ENCODE results near the gene RYR3.
"Not testable (repeated sequence)": the region's sequence is repeated elsewhere in the genome, so short reads cannot be mapped to it uniquely, and the experiment has no call there.

Gene RYR3

DNA sequence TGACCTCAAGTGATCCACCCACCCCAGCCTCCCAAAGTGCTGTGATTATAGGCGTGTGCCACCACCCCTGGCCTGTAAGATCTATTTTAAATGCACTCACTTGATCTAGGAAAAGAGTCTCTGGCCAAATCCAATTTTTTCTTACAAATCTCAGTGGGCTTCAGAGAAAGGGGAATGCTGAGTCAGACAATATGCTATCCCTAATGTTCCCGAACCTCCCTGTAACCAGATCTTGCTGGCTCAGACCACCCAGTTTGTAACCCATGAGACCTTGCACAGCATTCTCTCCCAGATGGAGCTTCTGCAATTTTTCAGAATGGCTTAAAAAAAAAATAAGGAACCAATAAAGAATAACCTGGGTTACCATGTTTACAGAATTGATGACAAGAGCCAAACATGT is 205.8 kb downstream of the RYR3 start:
- DNase-seq (ENCODE audit: low spot score) = no peak

DNA sequence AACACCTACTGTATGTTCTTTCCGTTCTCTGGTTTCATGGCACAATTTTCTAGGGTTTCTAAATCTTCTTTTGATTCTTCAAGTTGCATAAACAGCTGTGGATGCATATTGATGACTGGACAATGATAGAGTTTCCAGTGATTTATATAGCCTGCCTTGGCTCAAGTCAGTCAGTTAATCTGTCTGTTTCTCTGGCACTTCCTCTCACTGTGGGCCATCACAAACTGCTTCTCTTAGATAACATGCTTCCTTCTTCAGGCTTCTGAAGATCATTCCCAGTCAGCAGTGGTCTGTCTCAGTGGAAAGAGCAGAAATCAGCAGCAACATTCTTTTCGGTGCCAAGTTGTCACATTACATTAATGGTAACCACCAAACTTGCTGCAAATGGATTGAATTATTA is 207.2 kb downstream of the RYR3 start:
- no peak for DNase-seq (ENCODE audit: low spot score)

DNA sequence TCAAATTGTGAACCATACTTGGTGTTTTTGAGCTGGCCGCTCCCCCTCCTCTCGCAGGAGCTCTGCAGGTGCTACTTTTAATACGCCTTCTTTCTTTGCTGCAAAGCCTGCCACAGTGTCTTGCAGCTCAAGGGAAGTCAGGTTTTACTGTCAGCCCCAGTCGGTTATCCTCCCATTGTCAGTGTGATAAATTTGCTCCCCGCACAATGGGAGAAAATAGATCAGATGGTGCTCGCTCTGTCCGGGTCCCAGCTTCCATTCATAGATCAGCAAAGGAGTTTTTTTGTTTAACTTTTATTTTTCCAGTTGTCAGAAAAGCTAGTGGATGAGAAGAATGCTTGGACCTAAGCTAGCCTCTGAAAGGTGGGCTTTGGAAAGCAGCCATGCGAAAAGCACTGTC is 207.7 kb downstream of the RYR3 start:
- no peak for DNase-seq (ENCODE audit: low spot score)

DNA sequence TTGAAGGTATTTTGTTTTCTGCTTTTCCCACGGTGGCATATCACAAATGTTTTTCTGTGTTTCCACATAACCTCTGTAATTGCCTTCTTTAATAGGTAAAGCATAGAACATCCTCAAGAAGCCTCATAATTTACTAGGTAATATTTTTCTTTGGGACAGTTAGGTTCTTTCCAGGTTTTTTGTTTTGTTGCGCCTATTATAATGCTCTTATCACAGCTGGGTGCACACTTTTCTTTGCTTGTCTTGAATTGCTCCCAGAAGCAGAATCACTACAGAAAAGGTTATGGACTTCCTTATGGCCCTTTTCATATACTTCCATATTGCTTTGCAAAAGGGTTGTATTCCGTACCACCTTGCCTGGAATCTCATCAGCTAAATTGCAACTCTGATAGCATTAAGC is 213.5 kb downstream of the RYR3 start:
- no peak for DNase-seq (ENCODE audit: low spot score)

DNA sequence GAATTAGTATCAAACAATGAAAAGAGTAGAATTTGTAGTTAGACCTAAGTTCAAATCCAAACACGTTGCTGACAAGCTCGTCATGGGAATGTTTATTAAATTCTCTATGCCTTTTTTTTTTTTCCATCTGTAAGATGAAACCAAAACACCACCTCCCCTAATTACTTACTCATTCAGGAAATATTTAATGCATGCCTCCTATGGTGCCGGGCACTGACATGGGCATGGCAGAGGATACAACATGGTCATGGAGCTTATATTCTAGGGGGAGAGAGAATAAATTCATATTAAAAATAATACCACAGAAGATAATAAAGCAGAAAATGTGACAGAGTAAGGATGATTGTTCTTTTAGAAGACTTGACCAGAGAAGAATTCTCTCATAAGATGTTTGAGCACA is 215.8 kb downstream of the RYR3 start:
- DNase-seq (ENCODE audit: low spot score) = no peak

DNA sequence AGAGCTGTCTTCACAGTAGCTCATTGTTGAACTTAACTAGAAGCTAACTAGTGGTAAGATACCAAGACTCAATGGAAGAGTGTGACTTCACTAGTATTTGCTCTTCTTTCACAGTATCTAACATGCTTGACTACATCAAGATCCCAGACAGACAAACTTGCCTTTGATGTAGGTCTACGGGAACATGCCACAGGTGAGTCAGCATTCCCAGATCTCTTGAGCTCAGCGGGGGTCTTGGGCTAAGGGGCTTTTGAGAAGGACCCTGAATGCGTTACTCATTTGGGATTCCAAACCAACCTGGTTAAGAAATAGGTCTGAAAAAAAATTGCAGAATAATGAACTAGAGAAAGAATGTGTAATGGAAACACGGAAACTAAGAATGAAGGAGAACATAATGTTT is 222.4 kb downstream of the RYR3 start:
- DNase-seq (ENCODE audit: low spot score) = no peak

DNA sequence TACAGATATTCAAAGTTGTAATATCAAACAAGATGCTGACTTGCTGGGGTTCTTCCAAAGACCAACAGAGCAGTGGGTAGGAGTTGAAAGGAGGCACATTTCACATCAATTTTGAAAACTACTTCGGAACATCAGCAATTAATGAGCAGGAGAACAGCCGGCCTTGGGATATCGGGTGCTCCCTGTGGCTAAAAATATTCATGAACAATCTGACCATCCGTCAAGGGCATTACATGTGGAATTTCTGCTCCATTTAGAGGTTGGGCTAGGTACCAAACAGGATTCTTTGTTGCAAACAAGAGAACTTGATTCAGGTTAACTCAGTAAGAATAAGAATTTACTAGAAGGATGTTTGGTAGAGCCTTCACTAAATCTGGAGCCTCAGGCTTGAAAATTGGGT is 223.9 kb downstream of the RYR3 start:
- no peak for DNase-seq (ENCODE audit: low spot score)

DNA sequence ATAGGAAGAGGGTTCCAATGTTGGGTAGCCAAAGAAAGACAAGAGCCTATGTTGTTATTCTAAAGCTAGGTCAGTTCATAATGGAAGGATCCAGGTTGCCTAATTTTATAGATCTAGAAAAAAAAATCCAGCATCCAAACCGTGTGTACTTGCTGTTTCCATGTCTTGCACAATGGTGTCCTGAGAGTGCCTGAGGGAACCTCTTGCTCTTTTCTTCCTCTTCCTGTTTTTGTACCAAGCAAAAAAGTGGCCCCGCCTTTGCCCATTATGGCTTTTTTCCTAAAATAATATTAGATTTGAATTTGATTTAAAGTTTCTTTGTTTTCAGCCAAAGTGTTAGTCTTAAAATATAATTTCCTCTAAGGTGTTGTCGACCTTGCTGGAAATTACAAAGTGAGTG is 224.4 kb downstream of the RYR3 start:
- no peak for DNase-seq (ENCODE audit: low spot score)

DNA sequence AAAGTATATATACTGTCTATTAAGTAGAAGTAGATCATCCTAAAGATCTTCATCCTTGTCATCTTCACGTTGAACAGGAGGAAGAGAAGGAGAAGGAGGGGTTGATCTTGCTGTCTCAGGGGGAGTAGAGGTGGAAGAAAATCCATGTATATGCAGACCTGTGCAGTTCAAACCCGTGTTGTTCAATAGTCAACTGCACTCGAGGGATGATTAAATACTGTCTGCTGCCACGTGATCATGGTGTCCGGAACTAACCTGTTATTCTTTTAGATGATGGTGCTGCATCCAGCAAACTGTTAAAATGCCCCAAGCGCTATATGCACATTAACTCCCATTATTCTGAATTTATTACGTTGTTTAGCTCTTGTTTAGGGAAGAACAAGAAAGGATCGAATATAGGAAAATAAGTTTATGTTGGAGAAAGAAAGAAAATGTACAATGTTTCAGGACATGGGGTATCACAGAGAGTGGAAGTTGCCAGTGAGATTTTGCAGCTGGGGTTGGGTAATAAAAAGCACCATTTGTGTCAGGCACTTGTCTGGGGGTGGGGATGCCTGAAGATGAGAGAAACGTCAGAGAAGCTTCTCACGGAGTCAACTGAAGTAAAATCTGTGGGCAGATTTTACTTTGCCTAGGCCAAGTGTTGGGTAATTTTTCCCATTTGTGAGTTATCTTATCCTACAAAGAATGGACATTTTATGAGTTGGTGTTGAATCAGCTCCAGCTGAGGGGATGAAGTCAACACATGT is 229.2 kb downstream of the RYR3 start:
- no peak for DNase-seq (ENCODE audit: low spot score)

DNA sequence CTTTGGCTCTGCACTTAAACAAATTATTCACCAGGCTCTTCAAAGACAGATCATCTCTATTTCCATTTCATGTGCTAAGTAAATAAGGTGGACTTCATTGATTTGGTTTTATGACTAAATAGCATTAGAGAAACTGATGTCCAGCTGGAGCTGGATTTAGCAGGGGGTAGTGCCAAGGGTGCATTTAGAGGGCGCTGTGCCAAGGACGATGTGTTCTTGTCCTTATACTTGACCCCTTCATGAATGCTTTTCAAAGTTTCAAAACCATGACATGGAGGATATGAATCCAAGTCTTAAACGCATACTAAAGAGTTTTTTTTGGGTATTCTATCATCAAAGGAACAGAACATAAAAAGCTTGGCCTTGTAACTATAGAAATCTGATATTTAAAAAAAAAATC is 233.2 kb downstream of the RYR3 start:
- no peak for DNase-seq (ENCODE audit: low spot score)

DNA sequence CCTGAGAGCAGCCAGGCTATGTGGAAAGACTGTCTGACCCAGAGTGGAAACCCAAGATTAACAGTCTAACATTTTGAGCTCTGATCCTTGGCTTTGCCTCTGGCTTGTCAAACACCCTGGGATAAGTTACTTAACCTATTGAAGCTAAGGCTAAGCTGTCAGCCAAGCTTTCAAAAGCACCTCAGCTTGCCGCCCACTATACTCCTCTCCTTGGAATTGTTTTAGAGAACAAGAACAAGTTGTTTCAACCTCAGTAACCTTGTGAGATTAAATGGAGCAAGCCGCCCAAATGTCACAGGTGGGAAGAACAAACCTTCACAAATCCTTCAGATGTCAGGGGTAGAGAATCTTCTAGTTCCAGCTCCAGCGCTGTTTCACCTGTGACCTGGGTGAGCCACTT is 235.1 kb downstream of the RYR3 start:
- no peak for DNase-seq (ENCODE audit: low spot score)

DNA sequence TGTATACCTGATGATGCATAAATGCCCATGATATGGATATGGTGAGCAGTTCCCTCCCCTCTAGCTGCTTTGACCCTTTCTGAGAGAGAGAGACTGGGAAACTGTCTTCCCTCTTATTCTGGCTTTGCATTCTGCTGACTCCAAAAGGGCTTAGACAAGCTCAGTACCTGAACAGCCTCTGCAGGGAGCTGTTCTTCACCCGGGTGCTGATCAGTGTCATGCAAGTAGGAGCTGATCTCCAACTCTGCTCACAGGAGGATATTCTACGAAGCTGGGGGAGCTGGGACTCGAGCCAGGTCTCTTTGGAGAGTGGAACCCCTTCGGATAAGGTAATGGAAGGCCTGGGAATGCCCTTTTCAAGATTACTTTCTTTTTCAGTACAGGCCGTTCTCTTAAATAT is 237.1 kb downstream of the RYR3 start:
- no peak for DNase-seq (ENCODE audit: low spot score)

DNA sequence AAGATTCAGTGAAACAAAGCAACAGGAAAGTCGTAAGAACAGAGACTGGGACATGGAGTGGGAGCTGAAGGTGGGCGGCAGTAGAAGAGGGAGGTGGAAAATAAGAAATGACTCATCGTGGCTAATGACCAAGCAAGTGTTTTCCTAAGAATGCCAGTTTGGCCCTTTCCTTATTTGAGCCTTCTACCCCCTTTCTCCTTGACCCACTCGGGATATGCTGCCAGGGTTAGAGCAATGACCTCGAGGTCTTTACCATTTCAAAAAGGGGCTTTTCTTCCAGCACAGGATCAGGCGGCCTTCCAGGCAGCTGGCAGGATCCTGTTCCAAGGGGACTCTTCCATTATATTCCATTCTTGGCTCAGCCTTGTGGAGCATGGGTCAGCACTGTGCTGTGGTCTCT is 241.1 kb downstream of the RYR3 start:
- DNase-seq (ENCODE audit: low spot score) = peak; percentile 36

DNA sequence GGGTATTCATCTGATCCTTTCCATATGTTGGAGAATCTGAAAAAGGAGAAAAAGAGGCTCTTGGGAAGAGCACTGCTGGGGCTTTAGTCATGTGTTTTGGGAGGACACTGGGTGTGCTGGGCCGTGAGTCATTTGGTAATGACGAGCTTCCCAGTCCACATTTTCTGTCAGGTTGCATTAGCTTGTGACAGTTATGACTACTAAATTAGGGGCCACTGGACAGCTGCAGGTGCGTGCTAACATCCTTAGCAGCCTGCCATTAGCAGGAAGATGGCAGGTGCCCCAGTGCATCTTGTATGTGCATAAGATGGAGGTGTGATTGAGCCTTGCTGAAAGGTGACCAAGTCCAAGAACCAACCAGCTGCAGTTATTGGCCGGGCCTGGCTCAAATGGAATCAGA is 242.4 kb downstream of the RYR3 start:
- no peak for DNase-seq (ENCODE audit: low spot score)

DNA sequence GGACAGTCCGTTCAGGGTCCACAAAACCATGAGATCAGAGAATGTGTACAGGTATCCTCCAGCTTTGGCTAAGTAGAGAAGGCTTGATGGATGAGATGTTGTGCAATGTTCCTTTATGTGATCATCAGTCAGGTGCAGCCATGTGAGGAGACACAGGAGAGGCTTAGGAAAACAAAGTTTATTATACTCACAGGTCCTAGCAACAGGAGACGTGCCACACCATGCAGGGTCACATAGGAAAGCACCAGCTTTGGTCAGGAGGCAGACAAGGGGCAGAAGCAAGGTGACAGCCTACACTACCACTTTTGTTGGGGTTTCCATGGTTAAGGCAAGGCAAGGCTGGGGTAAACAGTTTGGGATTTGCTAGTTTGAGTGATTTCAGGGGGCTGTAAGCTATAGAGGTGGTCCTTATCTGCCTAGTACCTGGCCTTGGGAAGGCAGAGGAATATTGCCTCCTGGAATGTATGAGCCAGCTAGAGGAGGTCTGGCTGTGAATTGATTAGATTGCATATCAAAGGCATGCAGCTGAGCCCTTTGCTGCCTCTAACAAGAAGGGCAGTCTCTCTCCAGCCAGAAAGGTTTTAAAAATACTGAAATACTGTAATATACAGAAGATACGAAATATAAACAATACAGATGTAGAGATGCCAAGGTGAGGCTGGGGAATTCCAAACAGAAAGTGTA is 248.6 kb downstream of the RYR3 start:
- no peak for DNase-seq (ENCODE audit: low spot score)

DNA sequence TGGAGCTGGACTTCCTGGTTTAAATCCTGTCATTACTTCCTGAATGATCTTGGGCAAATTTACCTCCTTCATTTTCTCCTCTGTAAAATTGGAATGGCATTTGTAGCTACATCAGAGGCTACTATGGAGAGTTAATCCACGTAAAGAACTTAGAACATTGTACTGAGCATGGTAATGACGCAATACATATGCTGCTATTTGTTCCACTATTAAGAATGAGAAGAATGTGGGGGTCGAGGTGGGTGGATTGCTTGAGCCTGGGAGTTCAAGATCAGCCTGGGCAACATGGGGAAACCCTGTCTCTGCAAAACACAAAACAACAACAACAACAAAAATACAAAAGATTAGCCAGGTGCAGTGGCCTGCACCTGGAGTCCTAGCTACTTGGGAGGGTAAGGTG is 250.6 kb downstream of the RYR3 start:
- no peak for DNase-seq (ENCODE audit: low spot score)

DNA sequence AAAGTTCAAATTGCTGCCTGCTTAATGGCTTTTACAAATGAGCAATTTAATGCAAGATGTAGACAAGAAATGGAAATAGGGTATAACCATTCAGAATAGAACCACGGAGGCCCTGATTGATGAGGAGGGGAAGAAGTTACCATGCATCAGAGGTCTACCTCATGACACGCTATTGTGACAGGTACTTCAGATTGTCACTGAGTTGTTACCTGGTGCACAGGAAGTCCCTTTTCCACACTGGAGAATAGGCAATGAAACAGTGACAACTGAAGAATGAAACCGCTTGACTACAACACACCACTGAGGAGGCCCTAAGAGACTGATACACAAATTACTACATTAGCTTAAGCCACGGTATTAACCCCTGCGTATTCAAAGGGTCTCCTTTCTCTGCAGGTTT is 251.2 kb downstream of the RYR3 start:
- DNase-seq (ENCODE audit: low spot score) = no peak

DNA sequence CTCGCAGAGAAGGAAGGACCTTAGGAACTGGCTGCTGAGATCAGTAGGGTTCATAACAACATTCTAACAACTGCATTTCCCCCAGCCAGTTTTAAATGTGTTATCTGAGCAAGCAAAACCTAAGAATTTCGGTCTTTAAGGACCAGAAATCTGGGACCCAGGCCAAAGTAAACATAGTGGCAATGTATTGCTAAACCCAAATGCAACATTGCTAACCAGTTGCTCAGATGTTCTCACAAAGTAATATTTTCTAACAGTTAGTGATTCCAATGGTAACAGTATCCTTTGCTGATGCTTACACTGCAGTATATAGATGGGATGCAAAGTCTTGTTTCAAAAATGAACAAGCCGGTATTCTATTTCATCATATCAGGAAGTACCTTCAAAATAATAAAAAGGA is 254.3 kb downstream of the RYR3 start:
- DNase-seq (ENCODE audit: low spot score) = no peak

DNA sequence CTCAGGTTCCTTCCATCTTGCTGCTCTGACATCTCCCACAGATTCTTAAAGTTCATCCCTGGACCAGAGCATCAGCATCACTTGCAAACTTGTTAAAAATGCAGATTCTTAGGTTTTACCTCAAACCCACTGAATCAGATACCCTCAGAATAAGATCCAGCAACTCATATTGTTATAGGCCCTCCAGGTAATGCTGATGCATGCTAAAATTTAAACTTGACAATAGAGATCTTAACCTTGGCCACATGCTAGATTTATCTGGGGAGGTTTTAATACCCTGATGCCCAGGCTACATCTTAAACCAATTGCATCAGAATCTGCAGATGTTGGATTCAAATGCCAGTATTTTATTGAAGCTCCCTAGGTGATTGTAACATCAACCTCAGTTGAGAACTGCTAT is 256.9 kb downstream of the RYR3 start:
- DNase-seq (ENCODE audit: low spot score) = no peak

DNA sequence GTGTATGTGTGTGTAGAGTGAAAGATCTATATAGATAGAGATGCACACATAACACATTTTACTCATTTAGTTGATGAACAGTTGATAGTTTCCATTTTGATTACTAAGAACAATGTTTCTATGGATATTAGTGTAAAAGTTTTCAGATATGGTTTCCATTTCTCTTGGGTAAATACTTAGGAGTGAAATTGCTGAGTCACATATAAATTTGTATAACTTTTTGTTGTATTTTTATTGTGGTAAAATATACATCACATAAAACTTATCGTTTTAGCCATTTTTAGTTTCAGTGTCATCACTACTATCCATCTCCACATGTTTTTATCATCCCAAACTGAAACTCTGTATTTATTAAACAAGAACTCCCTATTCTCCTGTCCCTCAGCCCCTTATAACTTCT is 258.3 kb downstream of the RYR3 start:
- DNase-seq (ENCODE audit: low spot score) = no peak

DNA sequence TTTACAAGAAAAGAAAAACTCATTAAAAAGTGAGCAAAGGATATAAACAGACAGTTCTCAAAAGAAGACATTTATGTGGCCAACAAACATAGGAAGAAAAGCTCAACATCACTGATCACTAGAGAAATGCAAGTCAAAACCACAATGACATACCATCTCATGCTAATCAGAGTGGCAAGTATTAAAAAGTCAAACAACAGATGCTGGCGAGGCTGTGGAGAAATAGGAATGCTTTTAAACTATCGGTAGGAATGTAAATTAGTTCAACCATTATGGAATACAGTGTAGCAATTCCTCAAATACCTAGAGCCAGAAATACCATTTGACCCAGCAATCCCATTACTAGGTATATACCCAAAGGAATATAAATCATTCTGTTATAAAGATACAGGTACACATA is 267.1 kb downstream of the RYR3 start:
- not testable (repeated sequence) for DNase-seq (ENCODE audit: low spot score)

DNA sequence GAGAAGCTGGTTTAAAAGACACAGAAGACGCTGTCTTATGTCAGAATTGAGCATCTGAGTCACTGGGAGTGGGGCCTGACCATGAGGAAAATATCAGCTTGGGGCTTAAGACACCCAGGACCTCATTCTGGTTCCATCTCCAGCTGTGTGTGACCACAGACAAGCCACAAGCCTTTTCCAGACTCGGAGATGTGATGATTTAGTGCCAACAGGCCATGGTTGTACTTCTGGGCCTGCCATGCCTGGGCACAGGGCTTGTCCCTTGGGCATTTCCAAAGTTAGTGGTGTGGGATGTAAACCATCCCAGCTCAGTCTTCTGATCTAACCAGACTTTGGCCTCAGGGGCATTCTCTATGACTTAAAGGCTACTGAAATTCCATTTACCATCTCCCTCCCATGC is 269.8 kb downstream of the RYR3 start:
- DNase-seq (ENCODE audit: low spot score) = no peak

DNA sequence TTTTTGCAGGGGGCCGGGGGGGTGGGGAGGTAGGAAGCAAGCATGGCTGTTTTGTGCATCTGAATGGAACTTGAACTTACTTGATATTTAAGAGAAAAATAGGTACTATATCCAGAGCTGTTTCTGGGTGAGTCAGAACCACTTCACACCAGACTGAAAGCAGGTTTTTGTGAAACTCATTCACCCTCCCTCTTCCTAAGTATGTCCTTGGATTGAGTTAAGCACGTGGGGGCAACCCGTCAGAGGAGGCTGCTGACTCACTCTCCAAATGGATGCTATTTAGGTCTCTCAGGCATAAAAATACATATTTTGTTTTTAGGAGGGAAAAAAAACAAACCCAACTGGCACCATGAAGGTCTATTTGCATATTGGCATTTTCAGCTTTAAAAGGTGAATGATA is 270.3 kb downstream of the RYR3 start:
- no peak for DNase-seq (ENCODE audit: low spot score)

DNA sequence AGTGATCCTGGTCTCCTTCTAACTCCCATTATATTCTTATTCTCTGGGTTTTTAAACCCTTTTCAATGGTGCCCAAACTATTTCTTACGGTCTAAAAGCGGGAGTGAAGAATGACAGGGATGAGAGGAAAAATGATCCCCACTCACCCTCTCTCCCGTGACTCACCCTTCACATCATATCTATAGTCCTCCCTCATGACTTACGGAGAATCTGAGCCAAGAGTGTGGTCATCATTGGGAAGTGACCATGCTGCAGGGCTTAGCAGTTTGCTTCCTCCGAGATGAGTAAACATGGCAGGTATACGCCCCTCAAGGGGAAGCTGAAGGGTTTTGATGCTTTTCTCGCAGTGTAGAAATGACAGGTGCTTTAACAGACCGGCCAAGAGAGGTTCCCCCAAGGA is 274.0 kb downstream of the RYR3 start:
- no peak for DNase-seq (ENCODE audit: low spot score)

Measured in pons (tissue), 1 donor.